CD4-positive, alpha-beta T cell (primary cell): ENCODE results near the gene OR52N5. TPM values are rescaled to one million over a fixed set of nuclear protein-coding genes. Genes with fewer than 3 reads are reported as not detected.

Experiments used
- ATAC-seq: fragments of 200-7000 bp; cut with Tn5 transposase; one replicate; pipeline ENCODE4 v1.10.0; 2022; ENCODE audit warnings: mild to moderate bottlenecking; ENCODE audit not compliant: poor library complexity
- CTCF ChIA-PET: fragments of 350-600 bp; sonication (Branson Sonifier 250); formaldehyde crosslinking; loops from one replicate; lab custom pipeline; 2021; ENCODE audit warnings: antibody characterized with exemption, inconsistent platforms; lab: Charles Lee
- POLR2A ChIA-PET: fragments of 350-600 bp; sonication (Branson Sonifier 250); formaldehyde crosslinking; loops from one replicate; lab custom pipeline; 2021; ENCODE audit warnings: antibody characterized with exemption, inconsistent platforms; lab: Charles Lee
- DNase-seq, 14 experiments: peaks; one replicate each; pipeline ENCODE4 v3.0.0-alpha.2; 2013 to 2020; ENCODE audit warnings: mixed read lengths in 2 of 14
- H3K27ac ChIP-seq, 2 donors: one replicate each; pipeline versions ENCODE4 v1.5.1 to v1.7.0; 2013; ENCODE audit warnings: low read length in 2 of 2, low read depth in 1 of 2, mild to moderate bottlenecking in 1 of 2
- H3K27me3 ChIP-seq, 2 experiments: 1 replicate in 1 of 2; 2 replicates in 1 of 2; pipeline versions ENCODE4 v1.6.1 to v1.7.0; 2013; ENCODE audit warnings: low read length in 2 of 2, control low read depth in 1 of 2, mild to moderate bottlenecking in 1 of 2, moderate library complexity in 1 of 2; ENCODE audit not compliant: insufficient read depth in 2 of 2, control insufficient read depth in 1 of 2
- H3K36me3 ChIP-seq: one replicate; pipeline ENCODE4 v1.6.1; 2013; ENCODE audit warnings: low read length, control low read depth; ENCODE audit not compliant: insufficient read depth
- H3K4me1 ChIP-seq: one replicate; pipeline ENCODE4 v1.6.1; 2013; ENCODE audit warnings: low read length, control low read depth; ENCODE audit not compliant: insufficient read depth
- H3K4me3 ChIP-seq: one replicate; pipeline ENCODE4 v1.5.1; 2013; ENCODE audit warnings: mild to moderate bottlenecking, low read length, moderate library complexity
- H3K9me3 ChIP-seq, 2 experiments: 1 replicate in 1 of 2; 2 replicates in 1 of 2; pipeline versions ENCODE4 v1.6.1 to v1.7.0; 2013; ENCODE audit warnings: low read length in 2 of 2, mild to moderate bottlenecking in 2 of 2, control low read depth in 1 of 2, moderate library complexity in 1 of 2; ENCODE audit not compliant: control insufficient read depth in 1 of 2, insufficient read depth in 1 of 2
- H3K27ac Mint-ChIP-seq: one replicate; pipeline ENCODE4 v1.8.0; 2020; ENCODE audit warnings: mixed read lengths
- H3K27me3 Mint-ChIP-seq: one replicate; pipeline ENCODE4 v1.8.0; 2021; ENCODE audit warnings: mixed read lengths
- H3K36me3 Mint-ChIP-seq: one replicate; pipeline ENCODE4 v1.8.0; 2021; ENCODE audit warnings: low read depth, mixed read lengths
- H3K4me1 Mint-ChIP-seq: one replicate; pipeline ENCODE4 v1.8.0; 2021; ENCODE audit warnings: low read depth, mixed read lengths
- H3K4me3 Mint-ChIP-seq: one replicate; pipeline ENCODE4 v1.8.0; 2020; ENCODE audit warnings: mild to moderate bottlenecking, mixed read lengths
- H3K9me3 Mint-ChIP-seq: one replicate; pipeline ENCODE4 v1.8.0; 2020; ENCODE audit warnings: mixed read lengths
- CTCF ChIP-seq: fragments of 200-600 bp; IDR thresholded peaks from one replicate; pipeline ENCODE4 v1.8.0; 2022; ENCODE audit warnings: antibody characterized with exemption, mild to moderate bottlenecking
- intact Hi-C, 2 experiments: fragments of 100-400 bp; cut with DNase I in 1 of 2; cut with micrococcal nuclease in 1 of 2; formaldehyde crosslinking; loops; one replicate each; pipeline versions ENCODE4 v1.15.1 to v1.9.0; 2023 to 2025; cut with DNase I, micrococcal nuclease
- polyA plus RNA-seq, 2 donors: library from polyadenylated mRNA; unstranded; fragments of 120-200 nt; gene quantifications; one replicate each; pipeline ENCODE4 v1.2.1, GENCODE V29; 2013
- total RNA-seq, 174 experiments: library from RNA in 2 of 174; stranded (reverse) in 2 of 174; gene quantifications; one replicate each; pipeline ENCODE4 v1.2.3 and lab custom pipeline; 2021 to 2026

OR52N5 gene
- total RNA-seq (not detected), total RNA-seq (lab: John Stamatoyannopoulos, UW) (0 to 0.15 (median 0) reads per million in 172 experiments)
- not detected for polyA plus RNA-seq (2013, experiment 1 of 2)
- polyA plus RNA-seq (2013, experiment 2 of 2) = not detected

DNA sequence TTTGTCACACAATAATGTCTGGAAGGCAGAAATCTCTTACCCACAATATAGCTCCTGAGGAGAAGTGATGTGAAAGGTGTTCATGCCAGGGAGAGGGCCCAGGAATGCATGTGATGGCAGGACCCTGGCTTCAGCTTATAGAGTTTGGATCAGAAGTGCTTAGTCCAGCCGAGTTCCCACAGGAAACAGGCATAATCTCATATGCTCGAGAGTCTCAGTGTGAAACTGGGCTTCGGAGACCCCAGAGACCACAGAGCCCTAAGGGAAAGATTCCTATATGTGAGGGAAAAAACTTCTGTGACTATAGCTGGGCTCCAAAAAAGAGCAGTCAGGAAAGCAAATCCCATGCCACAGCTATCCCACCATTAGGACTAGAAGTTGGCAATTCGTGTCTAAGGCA, at the start of gene OR52N5:
Gene OR52N5 (minus strand): TSS at position 101 of the 400 bp plus-strand sequence. CDS start 4,721 bp downstream, outside the sequence.
- Mint-ChIP-seq H3K9me3 (no peaks in the 10 kb centered on the region), H3K4me3 (no peak within 1 kb of the TSS), H3K27ac (no peak within 1 kb of the TSS), H3K36me3 (no peaks in the 10 kb centered on the region), H3K4me1 (no peaks in the 10 kb centered on the region), H3K27me3 (peaks cover 2% of the 10 kb centered on the region)
- DNase-seq (no peak), ATAC-seq (no peak)
- no peaks in the 10 kb centered on the region for H3K9me3 ChIP-seq
- no peak within 1 kb of the TSS for H3K4me3 ChIP-seq
- no peaks in the 10 kb centered on the region for H3K27me3 ChIP-seq
- TF ChIP-seq CTCF = no peak
- no peaks in the 10 kb centered on the region for H3K4me1 ChIP-seq
- CTCF ChIA-PET = no interaction called here
- POLR2A ChIA-PET = no interaction called here
- intact Hi-C loops = no loop called here
- H3K36me3 ChIP-seq = no peaks in the 10 kb centered on the region
- H3K27ac ChIP-seq = no peak within 1 kb of the TSS

GRCh38 chr11:5831196-5831829, 48.2 kb upstream of the OR52N5 start:
- H3K27me3 Mint-ChIP-seq = peaks cover 18% of the 10 kb centered on the region
- Histone ChIP-seq H3K4me1 (no peaks in the 10 kb centered on the region), H3K4me3 (no peak overlapping the region), H3K27ac (no peak overlapping the region), H3K27me3 (peaks cover 2 to 3% of the 10 kb centered on the region in 2 experiments), H3K36me3 (no peaks in the 10 kb centered on the region), H3K9me3 (no peaks in the 10 kb centered on the region)
- H3K36me3 Mint-ChIP-seq = no peaks in the 10 kb centered on the region
- no peak for DNase-seq
- no peaks in the 10 kb centered on the region for H3K9me3 Mint-ChIP-seq
- no peak for TF ChIP-seq CTCF
- ATAC-seq = no peak
- no peak overlapping the region for H3K27ac Mint-ChIP-seq
- intact Hi-C loops = no loop called here
- no peak overlapping the region for H3K4me3 Mint-ChIP-seq
- CTCF ChIA-PET = no interaction called here
- POLR2A ChIA-PET = interaction anchor here (0.6 kb wide), 1 partner anchor 14 kb away, joined by 3 read pairs; no protein-coding TSS in a partner anchor
- H3K4me1 Mint-ChIP-seq = no peaks in the 10 kb centered on the region

- Histone ChIP-seq H3K36me3 (no peaks in the 10 kb centered on the region), H3K27ac (no peak overlapping the region), H3K27me3 (no peaks in the 10 kb centered on the region), H3K9me3 (no peaks in the 10 kb centered on the region), H3K4me3 (peak overlapping the region; percentile 19), H3K4me1 (no peaks in the 10 kb centered on the region)
- no peak for TF ChIP-seq CTCF
- ChIA-PET CTCF (no interaction called here), POLR2A (no interaction called here)
- Mint-ChIP-seq H3K4me3 (peak overlapping the region; percentile 84), H3K4me1 (peaks cover 9% of the 10 kb centered on the region), H3K36me3 (no peaks in the 10 kb centered on the region), H3K9me3 (no peaks in the 10 kb centered on the region), H3K27ac (no peak overlapping the region), H3K27me3 (no peaks in the 10 kb centered on the region)
- intact Hi-C loops = no loop called here
- DNase-seq (peak in 2 of 14 experiments; percentile 4 to 8), ATAC-seq (no peak)
Measured at GRCh38 chr11:5818245-5818886, 35.2 kb upstream of the OR52N5 start.
